Measurements from ENCODE around the gene KIF17. TPM values are rescaled to one million over a fixed set of nuclear protein-coding genes. Genes with fewer than 3 reads are reported as not detected.

Gene KIF17
- 0.40 to 0.86 TPM (median 0.44 TPM) in 3 replicates for total RNA-seq

- H3K4me3 Mint-ChIP-seq, result peak within 1 kb of the TSS; percentile 66
- peaks cover 47% of the 10 kb centered on the region for H3K27me3 Mint-ChIP-seq (ENCODE audit: low read depth)
- no peaks in the 10 kb centered on the region for H3K4me1 Mint-ChIP-seq
- DNase-seq (ENCODE audit: low spot score in 2 of 2, unreplicated experiment in 2 of 2), result peak; percentile 76 to 80
- H3K27ac Mint-ChIP-seq, result no peak within 1 kb of the TSS
- H3K9me3 Mint-ChIP-seq, result no peaks in the 10 kb centered on the region
- TF ChIP-seq, protein P1, sequence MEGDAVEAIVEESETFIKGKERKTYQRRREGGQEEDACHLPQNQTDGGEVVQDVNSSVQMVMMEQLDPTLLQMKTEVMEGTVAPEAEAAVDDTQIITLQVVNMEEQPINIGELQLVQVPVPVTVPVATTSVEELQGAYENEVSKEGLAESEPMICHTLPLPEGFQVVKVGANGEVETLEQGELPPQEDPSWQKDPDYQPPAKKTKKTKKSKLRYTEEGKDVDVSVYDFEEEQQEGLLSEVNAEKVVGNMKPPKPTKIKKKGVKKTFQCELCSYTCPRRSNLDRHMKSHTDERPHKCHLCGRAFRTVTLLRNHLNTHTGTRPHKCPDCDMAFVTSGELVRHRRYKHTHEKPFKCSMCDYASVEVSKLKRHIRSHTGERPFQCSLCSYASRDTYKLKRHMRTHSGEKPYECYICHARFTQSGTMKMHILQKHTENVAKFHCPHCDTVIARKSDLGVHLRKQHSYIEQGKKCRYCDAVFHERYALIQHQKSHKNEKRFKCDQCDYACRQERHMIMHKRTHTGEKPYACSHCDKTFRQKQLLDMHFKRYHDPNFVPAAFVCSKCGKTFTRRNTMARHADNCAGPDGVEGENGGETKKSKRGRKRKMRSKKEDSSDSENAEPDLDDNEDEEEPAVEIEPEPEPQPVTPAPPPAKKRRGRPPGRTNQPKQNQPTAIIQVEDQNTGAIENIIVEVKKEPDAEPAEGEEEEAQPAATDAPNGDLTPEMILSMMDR (IDR thresholded peaks at IDR 0.05; ENCODE audit: unreplicated experiment), result no peak
- H3K36me3 Mint-ChIP-seq, result no peaks in the 10 kb centered on the region
Measured at GRCh38 chr1:20717452-20718342, at the start of gene KIF17. KIF17 (minus strand) TSS chr1:20718007; CDS start chr1:20717706, 301 bp downstream.

- Mint-ChIP-seq H3K4me1 (no peaks in the 10 kb centered on the region), H3K27ac (no peak overlapping the region), H3K4me3 (no peak overlapping the region), H3K27me3 (ENCODE audit: low read depth) (no peaks in the 10 kb centered on the region), H3K9me3 (no peaks in the 10 kb centered on the region), H3K36me3 (peaks cover 41% of the 10 kb centered on the region)
- TF ChIP-seq, protein P1 (IDR thresholded peaks at IDR 0.05; ENCODE audit: unreplicated experiment), result no peak
- no peak for DNase-seq (ENCODE audit: low spot score in 2 of 2, unreplicated experiment in 2 of 2)
Measured at GRCh38 chr1:20767271-20767670, 49.5 kb upstream of the KIF17 start.

GRCh38 chr1:20763417-20763816, 45.6 kb upstream of the KIF17 start:
- Mint-ChIP-seq H3K9me3 (no peaks in the 10 kb centered on the region), H3K27ac (no peak overlapping the region), H3K27me3 (ENCODE audit: low read depth) (no peaks in the 10 kb centered on the region), H3K36me3 (peaks cover 52% of the 10 kb centered on the region), H3K4me3 (no peak overlapping the region), H3K4me1 (no peaks in the 10 kb centered on the region)
- TF ChIP-seq, protein P1 (IDR thresholded peaks at IDR 0.05; ENCODE audit: unreplicated experiment), result no peak
- DNase-seq (ENCODE audit: low spot score in 2 of 2, unreplicated experiment in 2 of 2), result no peak

DNA sequence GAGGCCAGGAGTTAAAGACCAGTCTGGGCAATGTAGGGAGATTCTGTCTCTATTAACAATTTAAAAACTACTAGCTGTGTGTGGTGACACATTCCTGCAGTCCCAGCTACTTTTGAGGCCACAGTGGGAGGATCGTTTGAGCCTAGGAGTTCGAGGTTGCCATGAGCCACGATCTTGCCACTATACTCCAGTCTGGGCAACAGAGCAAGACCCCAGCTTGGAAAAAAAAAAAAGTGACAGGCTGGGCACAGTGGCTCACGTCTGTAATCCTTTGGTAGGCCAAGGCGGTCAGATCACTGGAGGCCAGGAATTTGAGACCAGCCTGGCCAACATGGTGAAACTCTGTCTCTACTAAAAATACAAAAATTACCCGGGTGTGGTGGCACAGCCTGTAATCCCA, 42.5 kb upstream of the KIF17 start:
- H3K4me1 Mint-ChIP-seq, result no peaks in the 10 kb centered on the region
- TF ChIP-seq, protein P1 (IDR thresholded peaks at IDR 0.05; ENCODE audit: unreplicated experiment), result no peak
- no peaks in the 10 kb centered on the region for H3K27me3 Mint-ChIP-seq (ENCODE audit: low read depth)
- peaks cover 61% of the 10 kb centered on the region for H3K36me3 Mint-ChIP-seq
- H3K27ac Mint-ChIP-seq, result no peak overlapping the region
- no peak overlapping the region for H3K4me3 Mint-ChIP-seq
- no peaks in the 10 kb centered on the region for H3K9me3 Mint-ChIP-seq
- DNase-seq (ENCODE audit: low spot score in 2 of 2, unreplicated experiment in 2 of 2), result no peak

DNA sequence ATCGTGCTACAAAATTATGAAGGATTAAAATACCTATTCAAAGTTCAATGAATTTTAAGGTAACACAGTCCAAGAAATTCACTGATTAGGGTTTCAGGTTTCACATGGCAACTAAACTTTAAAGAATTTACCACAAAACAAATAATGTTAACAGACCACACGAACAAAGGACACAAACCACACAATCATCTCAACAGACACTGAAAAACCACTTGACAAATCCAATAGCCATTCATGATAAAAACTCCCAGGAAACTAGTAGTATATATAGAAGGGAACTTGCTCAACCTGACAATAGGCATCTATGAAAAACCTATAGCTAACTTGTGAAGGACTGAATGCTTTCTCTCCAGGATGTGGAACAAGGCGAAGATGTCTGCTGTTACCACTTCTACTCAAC, 35.8 kb upstream of the KIF17 start:
- Mint-ChIP-seq H3K27ac (peak overlapping the region; percentile 28), H3K9me3 (no peaks in the 10 kb centered on the region), H3K36me3 (peaks cover 35% of the 10 kb centered on the region), H3K27me3 (ENCODE audit: low read depth) (no peaks in the 10 kb centered on the region), H3K4me3 (no peak overlapping the region), H3K4me1 (no peaks in the 10 kb centered on the region)
- TF ChIP-seq, protein P1 (IDR thresholded peaks at IDR 0.05; ENCODE audit: unreplicated experiment), result no peak
- DNase-seq (ENCODE audit: low spot score in 2 of 2, unreplicated experiment in 2 of 2), result no peak
